AG09309 (cell line): ENCODE data around the gene KHDC4.

ENCODE experiments used
- DNase-seq: peaks from one replicate; pipeline ENCODE4 v3.0.0-alpha.2; 2010; ENCODE audit warnings: low read depth
- H3K4me3 ChIP-seq: 2 replicates; pipeline ENCODE4 v1.5.1; 2011; ENCODE audit warnings: mild to moderate bottlenecking, low read depth, low read length, moderate library complexity; ENCODE audit not compliant: control insufficient read depth
- CTCF ChIP-seq: IDR thresholded peaks from 2 replicates; pipeline ENCODE4 v1.5.1; 2011; ENCODE audit warnings: mild to moderate bottlenecking, low read depth, low read length, inconsistent platforms; ENCODE audit not compliant: insufficient read depth, control insufficient read depth; ENCODE audit errors: missing control alignments

The KHDC4 gene

GRCh38 chr1:155961937-155962336 lies 27.7 kb upstream of the KHDC4 start:
- TF ChIP-seq CTCF = peak; percentile 53
- H3K4me3 ChIP-seq = no peak overlapping the region
- DNase-seq = peak; percentile 83

GRCh38 chr1:155960081-155960745 lies 26.0 kb upstream of the KHDC4 start:
- TF ChIP-seq CTCF = no peak
- no peak for DNase-seq

GRCh38 chr1:155957411-155957915 lies 23.2 kb upstream of the KHDC4 start:
- H3K4me3 ChIP-seq = no peak overlapping the region
- DNase-seq = no peak
- no peak for TF ChIP-seq CTCF

More at GRCh38 chr1:155960081-155960745, 26.0 kb upstream of the KHDC4 start:
- no peak overlapping the region for H3K4me3 ChIP-seq

- TF ChIP-seq CTCF = no peak
- no peak for DNase-seq
- H3K4me3 ChIP-seq = no peak overlapping the region
Measured at GRCh38 chr1:155954645-155955044, 20.4 kb upstream of the KHDC4 start.

GRCh38 chr1:155952505-155952890 lies 18.3 kb upstream of the KHDC4 start:
- no peak for DNase-seq
- H3K4me3 ChIP-seq = no peak overlapping the region
- TF ChIP-seq CTCF = no peak

- DNase-seq = no peak
- no peak overlapping the region for H3K4me3 ChIP-seq
- TF ChIP-seq CTCF = no peak
Measured at GRCh38 chr1:155951753-155952504, 17.7 kb upstream of the KHDC4 start.

GRCh38 chr1:155950829-155951228 lies 16.6 kb upstream of the KHDC4 start:
- TF ChIP-seq CTCF = no peak
- no peak for DNase-seq
- no peak overlapping the region for H3K4me3 ChIP-seq
